GM19468 (cell line): ENCODE results near the gene GP2.

Source experiments
- ATAC-seq: cut with Tn5 transposase; IDR thresholded peaks from one replicate; pipeline ENCODE4 v1.9.1; 2021; ENCODE audit warnings: mild to moderate bottlenecking, moderate library complexity, moderate number of reproducible peaks; ENCODE audit not compliant: unreplicated experiment; ENCODE audit errors: extremely low read depth

GP2 gene

DNA sequence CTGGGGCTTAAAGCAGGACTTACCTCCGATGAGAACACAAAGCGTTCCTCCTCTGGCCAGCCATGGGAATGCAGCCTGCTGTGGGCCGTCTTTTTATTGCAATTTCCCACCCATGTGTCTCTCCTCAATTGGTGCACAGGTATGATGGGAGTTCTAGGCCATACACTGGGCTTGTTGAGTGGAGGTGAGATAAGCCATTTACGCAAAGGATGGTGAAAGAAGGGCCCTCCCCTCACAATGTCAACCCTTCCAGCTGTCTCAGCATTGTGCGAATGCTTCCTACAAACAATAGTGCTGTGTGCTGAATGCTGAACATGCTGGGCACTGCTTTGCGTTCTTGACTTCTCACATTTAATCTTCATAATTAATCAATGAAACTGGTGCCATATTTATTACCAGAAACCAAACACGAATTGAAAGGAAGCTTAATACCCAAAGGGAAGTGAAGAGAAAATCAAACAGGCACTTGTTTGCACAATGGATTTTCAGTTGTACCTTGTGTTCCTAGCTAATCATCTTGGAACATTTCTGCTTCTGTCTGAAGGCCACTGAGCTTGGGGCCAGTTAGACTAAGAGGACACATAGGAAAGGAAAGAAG, at the start of gene GP2:
TSS of gene GP2 (minus strand) at position 70 of the 598 bp plus-strand sequence. CDS start 1,082 bp downstream, outside the sequence.
- no peak for ATAC-seq

DNA sequence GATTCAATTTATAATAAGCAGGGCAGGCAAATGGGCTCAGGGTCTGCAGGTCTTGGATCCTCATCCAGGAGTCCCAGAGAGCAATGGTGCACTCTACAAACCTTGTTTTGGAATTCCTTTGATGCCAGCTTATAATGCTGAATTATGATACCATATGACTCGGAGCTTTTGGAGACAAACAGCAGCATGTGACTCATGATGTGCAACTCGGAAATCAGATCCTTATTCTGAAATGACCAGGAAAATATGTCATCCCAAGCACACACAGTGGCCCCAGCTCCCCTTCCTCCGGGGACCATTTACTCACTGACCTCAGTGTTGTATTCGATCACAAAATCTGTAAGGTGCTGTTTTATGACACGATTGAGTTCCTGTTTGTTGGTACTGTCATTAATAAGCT, 45.4 kb upstream of the GP2 start:
- ATAC-seq, result no peak

DNA sequence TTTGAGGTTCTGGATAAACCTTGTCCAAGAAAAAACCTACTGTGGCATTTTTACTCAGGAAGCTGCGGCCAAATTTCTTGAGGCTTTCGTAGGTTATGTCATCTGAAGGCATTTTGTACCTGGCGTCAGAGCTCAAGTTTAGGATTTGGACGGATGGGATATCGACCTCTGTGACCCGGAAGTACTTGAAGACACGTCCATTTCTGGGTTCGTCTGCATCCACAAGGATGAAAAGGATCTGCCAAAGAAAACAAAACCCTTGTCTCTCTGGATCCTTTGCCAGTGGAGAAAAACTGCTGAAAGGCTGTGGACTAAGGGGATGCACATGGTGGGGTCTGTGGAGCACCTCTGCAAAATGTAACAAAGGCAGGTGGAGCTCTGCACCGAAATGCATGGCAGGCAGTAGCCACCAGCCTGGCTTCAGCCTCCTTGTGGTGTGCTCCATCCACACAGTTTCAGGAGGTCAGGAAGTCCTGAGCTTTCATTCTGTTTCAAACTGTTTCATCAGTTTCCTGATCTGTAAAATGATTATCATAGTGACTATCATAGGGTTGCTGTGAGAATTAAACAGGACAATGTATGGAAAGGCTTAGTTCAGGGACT, 42.2 kb upstream of the GP2 start:
- no peak for ATAC-seq

DNA sequence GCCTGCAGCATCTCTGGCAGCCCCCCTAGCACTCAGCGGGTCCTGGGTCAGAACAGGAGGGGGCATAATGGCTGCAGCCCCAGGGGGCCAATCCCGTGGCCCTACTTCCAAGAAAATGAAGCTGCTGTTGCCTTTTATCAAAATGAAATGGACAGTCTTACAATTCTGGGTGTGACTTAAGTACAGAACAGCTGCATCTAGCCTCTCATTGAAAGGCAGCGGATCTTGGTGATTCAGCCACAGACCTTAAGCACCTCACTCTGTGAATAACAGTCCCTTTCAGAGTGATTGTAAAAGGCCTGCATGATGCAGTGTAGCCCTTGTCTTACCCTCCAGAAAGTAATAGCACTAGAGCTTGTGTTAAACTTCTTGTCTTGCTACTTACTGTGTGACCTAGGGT, 36.7 kb upstream of the GP2 start:
- ATAC-seq, result no peak

DNA sequence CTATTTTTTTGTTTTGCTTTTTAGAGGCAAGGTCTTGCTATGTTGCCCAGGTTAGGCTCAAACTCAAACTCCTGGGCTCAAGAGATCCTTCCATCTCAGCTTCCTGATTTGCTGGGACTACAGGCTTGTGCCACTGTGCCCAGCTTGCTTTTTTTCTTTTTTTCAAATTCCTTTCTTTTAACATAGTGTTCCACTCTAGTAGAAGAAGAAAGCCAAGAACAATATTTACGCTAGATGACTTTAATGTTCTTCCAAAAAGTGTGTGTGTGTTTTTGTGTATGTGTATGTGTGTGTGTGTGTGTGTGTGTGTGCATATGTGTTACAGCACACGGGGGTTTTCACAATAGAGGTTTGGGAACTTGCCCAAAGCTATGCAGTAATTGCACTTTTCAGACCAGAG, 35.9 kb upstream of the GP2 start:
- no peak for ATAC-seq

DNA sequence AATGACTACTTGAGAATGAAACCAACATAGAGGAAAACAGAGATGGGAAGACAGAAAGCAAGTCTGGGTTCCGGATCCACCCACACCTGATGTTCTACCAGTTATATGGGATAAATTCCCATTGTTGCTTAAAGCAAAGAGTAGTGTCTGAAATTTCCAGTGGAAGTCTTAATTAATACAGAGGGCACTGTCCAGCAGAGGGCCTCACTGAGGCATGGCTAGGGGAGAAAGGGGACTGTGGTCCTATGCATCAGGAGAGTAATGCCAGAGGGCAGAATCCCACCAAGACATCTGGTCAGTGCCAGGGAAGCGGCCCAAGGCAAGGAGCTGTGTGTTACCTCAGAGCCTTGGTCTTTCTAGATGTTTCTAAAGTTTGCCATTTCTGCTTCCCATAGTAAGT, 32.7 kb upstream of the GP2 start:
- ATAC-seq, result no peak

DNA sequence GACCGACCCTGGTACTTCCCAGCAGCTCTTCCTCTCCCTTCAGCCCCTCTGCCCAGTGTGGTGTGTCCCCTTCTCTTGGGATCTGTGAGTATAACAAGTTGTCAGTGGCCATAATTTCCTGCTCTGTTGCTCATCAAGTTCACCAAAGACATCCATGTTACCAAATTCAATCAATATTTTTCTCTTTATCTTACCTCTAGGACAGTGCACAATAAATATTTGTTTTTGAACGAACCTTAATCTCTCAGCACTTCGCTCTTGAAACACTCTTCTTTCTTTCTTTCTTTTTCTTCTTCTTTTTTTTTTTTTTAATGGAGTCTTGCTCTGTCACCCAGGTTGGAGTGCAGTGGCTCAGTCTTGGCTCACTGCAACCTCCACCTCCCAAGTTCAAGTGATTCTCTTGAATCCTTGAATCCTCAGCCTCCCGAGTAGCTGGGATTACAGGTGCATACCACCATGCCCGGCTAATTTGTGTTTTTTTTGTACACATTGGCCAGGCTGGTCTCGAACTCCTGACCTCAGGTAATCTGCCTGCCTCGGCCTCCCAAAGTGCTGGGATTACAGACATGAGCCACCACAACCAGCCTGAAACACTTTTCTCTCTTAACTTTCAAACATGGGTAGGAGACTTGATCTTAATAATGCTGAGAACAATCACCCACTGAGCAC, 27.9 kb upstream of the GP2 start:
- ATAC-seq, result no peak

DNA sequence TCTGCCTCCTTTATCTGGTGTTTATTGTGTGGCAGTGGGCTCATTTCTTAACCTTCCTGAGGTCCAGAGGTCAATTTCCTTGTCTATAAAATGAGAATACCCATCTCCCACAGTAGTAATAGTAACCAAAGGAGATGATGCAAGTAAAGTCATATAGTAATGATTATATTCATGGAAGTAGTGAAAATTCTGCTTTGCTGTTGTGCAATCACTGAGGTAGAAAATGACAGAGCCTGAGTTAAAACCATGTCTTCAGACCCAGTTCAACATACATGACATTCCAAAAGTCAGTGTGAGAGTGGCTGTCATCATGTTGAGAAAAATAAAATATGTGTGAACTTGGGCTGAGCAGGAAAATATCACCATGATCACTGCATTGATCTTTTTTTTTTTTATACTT, 26.1 kb upstream of the GP2 start:
- ATAC-seq, result no peak

DNA sequence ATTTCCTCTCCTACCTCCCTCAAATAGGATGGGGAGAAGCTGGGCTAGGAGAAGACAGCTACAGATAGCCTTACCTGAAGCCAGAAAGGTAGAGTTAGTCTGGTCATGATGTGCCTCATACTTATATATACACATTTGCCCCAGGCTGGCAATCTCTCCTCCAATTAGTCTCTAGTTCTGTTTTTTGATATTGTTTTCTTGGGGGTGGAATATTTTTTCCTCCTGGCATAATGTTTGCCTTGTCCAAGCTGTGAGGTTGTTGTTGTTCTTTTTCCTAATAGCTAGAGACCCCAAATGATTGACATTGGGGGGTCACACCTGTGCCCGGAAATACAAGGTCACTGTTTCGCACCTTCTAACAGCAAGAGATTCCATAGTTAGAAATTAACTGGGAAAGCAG, 25.3 kb upstream of the GP2 start, which contains the start of gene UMOD:
TSS of gene UMOD (minus strand) at position 101 of the 400 bp plus-strand sequence. CDS start 1,978 bp downstream, outside the sequence.
- ATAC-seq, result no peak

DNA sequence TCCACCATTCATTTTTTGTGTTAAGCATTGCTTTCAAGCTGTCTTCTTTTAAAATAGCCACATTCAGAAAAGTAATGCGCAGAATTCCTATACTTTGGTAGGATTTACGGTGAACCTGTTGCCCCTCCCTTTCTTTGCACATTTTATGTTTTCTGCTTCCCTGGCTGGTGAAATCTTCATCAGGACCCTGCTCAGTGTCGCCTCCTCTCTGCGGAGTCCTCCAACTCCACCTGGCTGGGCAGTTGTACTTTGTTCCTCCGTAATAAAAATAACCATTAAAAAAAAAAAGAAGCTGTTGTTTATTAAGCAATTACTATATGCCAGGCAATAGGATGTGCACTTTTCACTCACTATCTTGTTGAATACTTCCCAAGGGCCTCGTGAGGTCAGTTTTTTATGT, 22.3 kb upstream of the GP2 start:
- ATAC-seq, result no peak

DNA sequence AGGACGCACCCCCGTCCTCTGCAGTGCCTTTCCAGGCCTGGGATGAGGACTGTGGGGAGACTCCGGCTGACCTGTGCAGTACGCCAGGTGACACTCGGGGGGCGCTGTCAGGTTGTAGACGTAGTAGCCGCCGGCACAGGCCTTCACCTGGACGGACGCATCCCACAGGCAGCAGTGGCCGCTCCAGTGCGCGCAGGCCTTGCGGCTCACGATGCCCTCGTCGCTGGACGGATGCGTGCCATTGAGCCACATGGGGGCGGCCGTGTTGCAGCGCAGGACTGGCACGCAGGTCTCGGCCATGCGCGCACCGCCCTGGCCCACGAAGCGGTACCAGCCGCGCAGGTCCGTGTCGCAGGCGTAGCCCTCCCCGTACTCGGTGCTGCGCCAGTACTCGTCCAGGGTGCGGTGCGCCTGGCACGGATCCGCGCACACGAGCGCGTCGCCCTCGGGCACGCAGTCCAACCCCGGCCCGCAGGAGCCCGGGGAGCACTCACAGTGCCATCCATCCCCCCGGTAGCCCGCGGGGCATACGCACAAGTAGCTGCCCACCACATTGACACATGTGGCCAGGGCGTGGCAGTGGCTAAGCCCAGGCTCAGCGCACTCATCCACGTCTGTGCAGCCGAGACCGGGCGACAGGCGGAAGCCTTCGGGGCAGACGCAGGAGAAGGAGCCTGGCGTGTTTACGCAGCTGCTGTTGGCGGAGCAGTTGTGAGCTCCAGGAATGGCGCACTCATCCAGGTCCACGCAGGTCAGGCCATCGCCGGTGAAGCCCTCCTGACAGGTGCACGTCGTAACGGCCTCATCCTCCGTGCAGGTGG, 21.3 kb upstream of the GP2 start:
- no peak for ATAC-seq

DNA sequence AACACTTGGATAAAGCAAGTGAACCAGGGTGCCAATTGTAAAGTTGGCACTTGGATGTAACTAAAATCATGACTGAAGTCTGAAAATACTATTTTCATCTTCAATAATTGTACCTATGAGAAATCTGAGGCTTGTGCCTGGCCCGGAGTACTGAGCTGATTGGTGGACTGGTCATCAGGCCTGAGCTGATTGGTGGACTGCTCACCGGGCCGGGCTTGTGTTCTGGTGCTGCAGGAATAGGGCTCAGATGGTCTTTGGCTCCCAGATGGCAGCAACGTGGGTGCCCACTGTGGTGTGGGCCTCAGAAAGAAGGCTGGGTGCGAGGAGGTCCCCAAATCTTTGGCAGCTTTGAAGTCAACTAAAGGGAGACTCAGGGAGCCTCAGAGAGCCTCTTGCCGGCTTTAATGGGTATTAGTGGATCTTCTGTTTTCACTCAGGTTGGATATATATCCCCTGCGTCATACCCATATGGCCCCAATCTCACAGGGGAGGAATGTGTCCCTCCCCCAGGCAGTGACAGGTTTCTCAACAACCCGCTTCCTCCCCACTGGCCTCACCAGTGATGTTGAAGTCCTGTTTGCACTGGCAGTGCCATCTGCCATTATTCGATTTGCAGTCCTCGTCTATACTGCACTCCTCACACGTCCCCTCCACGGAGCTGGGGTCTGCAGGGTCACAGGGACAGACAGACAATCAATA, 20.5 kb upstream of the GP2 start:
- ATAC-seq, result no peak

DNA sequence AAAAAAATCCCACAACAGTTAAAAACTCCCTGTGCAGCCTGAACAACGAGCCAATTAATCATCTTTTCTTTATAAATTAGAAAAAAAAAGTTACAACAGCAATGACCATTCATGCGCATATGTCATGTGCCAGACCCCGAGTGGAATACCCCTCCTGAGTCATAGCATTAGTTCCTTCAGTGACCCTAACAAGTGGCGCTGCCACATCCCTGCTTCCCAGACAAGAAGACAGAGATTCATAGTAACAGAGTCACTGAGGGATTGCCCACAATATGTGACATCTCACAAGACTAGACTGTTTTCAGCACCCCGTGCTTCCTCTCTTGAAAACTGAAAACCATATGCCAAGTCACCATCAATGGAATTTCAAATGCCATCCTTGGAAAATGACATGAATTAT, 17.3 kb upstream of the GP2 start:
- no peak for ATAC-seq

DNA sequence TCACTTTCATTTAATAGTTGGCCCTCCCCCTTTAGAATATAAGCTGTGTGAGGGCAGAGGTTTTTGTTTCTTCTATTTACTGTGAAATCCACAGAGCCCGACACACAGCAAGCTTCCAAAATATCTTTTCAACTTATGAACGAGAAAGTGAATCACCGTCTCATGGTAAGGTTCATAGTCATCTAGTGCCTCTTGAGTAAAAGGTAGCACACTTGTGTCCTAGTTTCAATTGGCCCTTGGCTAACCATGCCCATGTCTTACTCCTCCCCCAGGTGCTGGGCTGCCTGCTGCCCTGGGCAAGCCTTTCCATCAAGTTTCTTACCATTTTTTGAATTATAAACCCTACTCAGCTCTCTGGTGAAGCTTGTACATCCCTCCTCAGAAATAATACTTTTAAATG, 12.4 kb upstream of the GP2 start:
- no peak for ATAC-seq

DNA sequence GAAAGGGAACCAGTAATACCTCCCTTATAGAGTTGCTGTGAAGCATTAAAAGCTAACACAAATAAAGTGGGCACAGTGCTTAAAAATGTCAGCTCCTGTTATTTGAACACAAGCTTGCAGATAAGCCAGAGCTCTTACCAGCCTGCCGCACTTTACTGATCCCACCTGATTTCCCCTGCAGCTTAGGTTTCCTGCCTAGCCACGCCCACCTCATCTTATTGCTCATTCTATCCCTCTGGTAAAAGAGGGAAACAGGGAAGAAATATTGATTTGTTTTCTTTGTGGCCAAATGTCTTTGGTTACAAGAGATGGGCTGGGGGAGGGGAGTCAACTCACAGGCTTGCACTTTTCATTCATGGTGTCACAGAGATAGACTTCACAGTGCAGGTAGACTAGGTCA, 9.6 kb upstream of the GP2 start:
- ATAC-seq, result no peak

DNA sequence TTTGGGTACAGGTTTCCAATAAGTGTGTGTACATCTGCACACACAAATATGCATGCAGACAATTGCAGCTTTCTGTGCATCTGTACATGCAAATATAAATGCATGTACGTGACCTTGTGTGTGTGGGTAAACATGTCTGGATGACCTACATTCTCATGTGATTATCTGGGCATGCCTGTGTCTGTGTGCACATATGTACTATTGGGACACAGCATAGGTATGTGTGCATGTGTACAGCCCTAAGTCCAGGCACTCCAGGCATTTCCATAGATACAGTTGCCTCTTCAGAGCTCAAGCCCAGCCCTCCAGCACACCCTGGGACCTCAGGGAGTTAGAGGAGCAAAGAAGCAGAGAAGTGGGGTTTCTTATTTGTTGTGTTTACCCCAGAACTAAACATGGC, 7.1 kb upstream of the GP2 start:
- no peak for ATAC-seq

DNA sequence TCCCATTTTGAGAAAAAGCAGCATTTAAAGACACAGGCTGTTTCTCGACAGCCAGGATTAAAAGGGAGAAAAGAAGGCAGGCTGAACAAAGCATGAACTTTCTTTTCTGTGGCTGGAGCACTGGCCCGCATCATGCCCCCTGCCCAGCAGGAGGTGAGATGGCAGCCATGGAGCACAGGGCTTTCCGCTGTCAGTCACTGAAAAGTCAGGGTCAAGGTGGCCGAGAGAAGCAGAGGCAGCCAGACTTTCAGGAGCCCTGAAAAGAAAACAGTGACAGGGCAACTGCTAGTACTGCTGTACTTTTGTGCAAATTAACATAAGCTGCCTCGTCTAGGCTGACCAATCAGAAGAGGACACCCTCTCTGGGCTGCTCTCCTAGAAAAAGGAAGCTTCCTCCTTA, 5.8 kb upstream of the GP2 start:
- ATAC-seq, result no peak

DNA sequence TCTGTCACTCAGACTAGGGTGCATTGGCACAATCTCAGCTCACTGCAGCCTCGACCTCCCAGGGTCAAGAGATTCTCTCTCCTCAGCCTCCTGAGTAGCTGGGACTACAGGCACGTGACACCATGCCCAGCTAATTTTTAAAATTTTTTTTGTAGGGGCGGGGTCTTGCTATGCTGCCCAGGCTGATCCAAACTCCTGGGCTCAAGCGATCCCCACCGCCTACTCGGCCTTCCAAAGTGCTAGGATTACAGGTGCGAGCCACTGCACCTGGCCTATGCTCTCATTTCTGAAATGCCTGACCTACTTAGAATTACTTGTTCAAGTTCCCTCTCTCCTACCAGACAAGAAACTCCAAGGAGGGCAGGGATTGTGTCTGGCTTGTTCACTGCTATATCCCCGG, 5.1 kb upstream of the GP2 start:
- no peak for ATAC-seq

DNA sequence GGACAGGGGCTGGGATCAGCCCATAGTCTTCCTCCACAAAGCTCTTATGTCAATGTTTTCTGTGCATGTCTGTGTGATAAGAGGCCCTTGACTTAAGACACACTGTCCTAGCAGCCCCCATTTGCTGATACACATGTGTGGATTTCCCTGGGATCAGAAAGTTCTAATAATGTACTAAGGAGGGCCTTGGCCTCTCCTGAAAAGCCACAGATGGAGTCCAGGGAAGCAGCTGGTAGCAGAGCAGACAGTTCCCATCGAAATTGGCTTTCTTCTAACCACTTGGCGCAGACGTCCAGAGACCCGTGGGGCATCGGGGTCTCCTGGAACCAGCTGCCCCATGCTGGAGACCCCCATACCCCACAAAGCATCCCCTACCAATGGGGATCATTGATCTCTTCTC, 4.3 kb upstream of the GP2 start:
- ATAC-seq, result no peak

DNA sequence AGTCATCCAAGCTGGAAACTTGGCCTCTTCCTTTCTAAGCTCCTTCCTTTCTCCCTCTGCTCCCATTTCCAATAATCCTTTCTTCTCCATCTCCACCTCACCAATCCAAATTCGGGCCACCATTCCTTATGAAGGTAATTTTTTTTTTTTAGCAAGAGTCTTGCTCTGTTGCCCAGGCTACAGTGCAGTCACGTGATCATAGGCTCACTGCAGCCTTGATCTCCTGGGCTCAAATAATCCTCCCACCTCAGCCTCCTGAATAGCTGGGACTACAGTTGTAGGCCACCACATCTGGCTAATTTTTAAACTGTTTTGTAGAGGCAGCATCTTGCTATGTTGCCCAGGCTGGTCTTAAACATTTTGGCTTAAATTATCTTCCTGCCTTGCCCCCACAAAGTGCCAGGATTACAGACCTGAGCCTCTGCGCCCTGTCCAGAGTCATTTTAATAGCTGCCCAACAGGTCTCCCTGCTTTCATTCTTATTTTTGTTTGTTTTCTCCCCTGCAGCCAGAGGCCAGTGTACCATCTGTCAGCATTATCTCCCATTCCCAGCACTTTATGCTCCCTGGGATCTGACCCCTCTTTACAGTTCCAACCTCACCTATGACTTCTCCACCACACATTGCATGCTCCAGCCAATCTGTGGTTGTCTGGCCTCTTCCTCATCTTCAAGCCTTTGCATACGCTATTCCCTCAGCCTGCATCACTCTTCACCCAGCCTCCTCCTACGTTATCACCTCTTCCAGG, 2.3 kb upstream of the GP2 start:
- no peak for ATAC-seq
